GM11168 (cell line): ENCODE data around the gene KDM2B.
"Not testable (repeated sequence)": the region's sequence is repeated elsewhere in the genome, so short reads cannot be mapped to it uniquely, and the experiment has no call there.

Experiments used
- in situ Hi-C: fragments of 300-500 bp; cut with MboI; formaldehyde crosslinking; loops from one replicate; pipeline ENCODE4 v1.12.0; 2022; ENCODE audit warnings: low sequenced_read_pairs; ENCODE audit not compliant: unreplicated experiment

KDM2B gene

GRCh38 chr12:121590476-121591143 lies 9.8 kb upstream of the KDM2B start:
- in situ Hi-C loops = no loop called here

GRCh38 chr12:121584885-121585284 lies 4.1 kb upstream of the KDM2B start:
- in situ Hi-C loops = not testable (repeated sequence)

GRCh38 chr12:121583334-121583661 lies 2.5 kb upstream of the KDM2B start:
- in situ Hi-C loops = not testable (repeated sequence)

- in situ Hi-C loops = no loop called here
Observed at GRCh38 chr12:121582583-121583333, 1.9 kb upstream of the KDM2B start.

- in situ Hi-C loops = no loop called here
Observed at GRCh38 chr12:121581686-121582429, 1.0 kb upstream of the KDM2B start.

- in situ Hi-C loops = no loop called here
Observed at GRCh38 chr12:121579981-121580868, 598 bp downstream of the KDM2B start.

GRCh38 chr12:121579190-121579791 lies 1.5 kb downstream of the KDM2B start:
- in situ Hi-C loops = no loop called here

GRCh38 chr12:121578230-121579189 lies 2.3 kb downstream of the KDM2B start:
- in situ Hi-C loops = no loop called here

- in situ Hi-C loops = no loop called here
Observed at GRCh38 chr12:121577443-121578180, 3.2 kb downstream of the KDM2B start.

- in situ Hi-C loops = no loop called here
Observed at GRCh38 chr12:121576851-121577391, 3.9 kb downstream of the KDM2B start.

- in situ Hi-C loops = no loop called here
Observed at GRCh38 chr12:121575952-121576625, 4.7 kb downstream of the KDM2B start.

- in situ Hi-C loops = no loop called here
Observed at GRCh38 chr12:121575051-121575450, 5.8 kb downstream of the KDM2B start.

GRCh38 chr12:121574025-121574424 lies 6.8 kb downstream of the KDM2B start:
- in situ Hi-C loops = no loop called here

GRCh38 chr12:121571920-121572319 lies 8.9 kb downstream of the KDM2B start:
- in situ Hi-C loops = no loop called here

- in situ Hi-C loops = no loop called here
Observed at GRCh38 chr12:121570467-121571283, 10.1 kb downstream of the KDM2B start.

- in situ Hi-C loops = no loop called here
Observed at GRCh38 chr12:121568971-121569751, 11.7 kb downstream of the KDM2B start.
